Erythroblast (primary cell): ENCODE results near the gene FSTL4.

Source experiments
- GATA1 ChIP-seq: IDR thresholded peaks from 2 replicates; pipeline ENCODE4 v1.6.1; 2011; ENCODE audit warnings: low read depth, mild to moderate bottlenecking, control low read depth, low read length, moderate library complexity
- POLR2A ChIP-seq: IDR thresholded peaks from 2 replicates; pipeline ENCODE4 v1.6.1; 2011; ENCODE audit warnings: mild to moderate bottlenecking, low read length

- no peak for TF ChIP-seq POLR2A
- TF ChIP-seq GATA1, result no peak
Observed at GRCh38 chr5:133336969-133337410, 275.4 kb downstream of the FSTL4 start.
